22Rv1 (cell line): ENCODE data around the gene MAN1C1.

Source experiments
- H3K27ac ChIP-seq: fragments of 450-650 bp; 2 replicates; pipeline ENCODE4 v1.5.1; 2017
- ZFX ChIP-seq: fragments of 450-650 bp; IDR thresholded peaks from 2 replicates; pipeline ENCODE4 v1.6.1; 2017; ENCODE audit warnings: antibody characterized with exemption, borderline replicate concordance
- TF ChIP-seq, protein P1 (sequence below): fragments of 450-650 bp; IDR thresholded peaks from 2 replicates; pipeline ENCODE4 v1.5.1; 2017; ENCODE audit warnings: mild to moderate bottlenecking

Gene MAN1C1

DNA sequence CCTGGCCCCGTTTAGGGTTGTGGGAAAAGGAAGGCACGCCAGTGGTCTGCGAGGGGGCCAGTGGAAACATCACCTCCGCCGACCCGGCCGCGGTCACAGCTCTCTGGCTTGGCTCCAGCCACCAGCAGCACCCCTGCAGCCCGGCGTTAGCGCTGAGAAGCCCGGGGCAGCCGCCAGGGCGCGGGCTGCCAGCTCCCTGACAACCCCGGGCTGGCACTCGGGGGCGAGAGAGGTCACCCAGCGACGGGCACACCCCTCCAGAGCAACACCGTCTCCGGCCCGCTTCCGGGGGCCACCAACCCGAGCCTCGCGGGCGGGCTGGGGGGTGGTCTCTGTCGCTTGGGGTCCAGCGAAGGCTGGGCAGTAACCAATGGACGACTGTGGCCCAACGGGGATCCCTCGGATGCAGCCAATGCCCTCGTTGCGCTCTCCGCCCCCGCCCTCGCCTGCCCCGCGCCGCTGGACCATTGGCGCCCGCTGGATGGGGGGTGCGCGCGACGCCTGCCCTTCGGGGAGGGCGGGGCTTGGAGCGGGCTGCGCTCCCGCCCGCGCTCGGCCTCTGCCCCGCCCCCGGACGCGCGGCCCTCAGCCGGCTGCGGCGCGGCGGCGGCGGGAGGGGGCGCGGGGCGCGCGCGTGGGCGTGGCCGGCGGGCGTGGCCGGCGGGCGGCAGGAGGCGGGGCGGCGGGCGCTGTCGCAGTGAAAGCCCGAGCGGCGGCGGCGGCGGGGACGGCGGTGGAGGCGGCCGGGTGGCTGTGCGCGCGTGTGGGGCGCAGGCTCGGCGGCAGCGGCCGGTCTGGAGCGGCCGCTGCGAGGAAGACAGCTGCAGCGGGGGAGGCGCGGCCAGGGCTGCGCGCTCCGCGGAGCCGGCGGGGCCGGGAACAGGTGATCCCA lies at the start of gene MAN1C1:
Gene MAN1C1, plus strand, starts transcription at position 697 of the 892 bp plus-strand sequence. CDS start 1,007 bp downstream, outside the sequence.
- no peak within 1 kb of the TSS for H3K27ac ChIP-seq
- TF ChIP-seq, protein P1, sequence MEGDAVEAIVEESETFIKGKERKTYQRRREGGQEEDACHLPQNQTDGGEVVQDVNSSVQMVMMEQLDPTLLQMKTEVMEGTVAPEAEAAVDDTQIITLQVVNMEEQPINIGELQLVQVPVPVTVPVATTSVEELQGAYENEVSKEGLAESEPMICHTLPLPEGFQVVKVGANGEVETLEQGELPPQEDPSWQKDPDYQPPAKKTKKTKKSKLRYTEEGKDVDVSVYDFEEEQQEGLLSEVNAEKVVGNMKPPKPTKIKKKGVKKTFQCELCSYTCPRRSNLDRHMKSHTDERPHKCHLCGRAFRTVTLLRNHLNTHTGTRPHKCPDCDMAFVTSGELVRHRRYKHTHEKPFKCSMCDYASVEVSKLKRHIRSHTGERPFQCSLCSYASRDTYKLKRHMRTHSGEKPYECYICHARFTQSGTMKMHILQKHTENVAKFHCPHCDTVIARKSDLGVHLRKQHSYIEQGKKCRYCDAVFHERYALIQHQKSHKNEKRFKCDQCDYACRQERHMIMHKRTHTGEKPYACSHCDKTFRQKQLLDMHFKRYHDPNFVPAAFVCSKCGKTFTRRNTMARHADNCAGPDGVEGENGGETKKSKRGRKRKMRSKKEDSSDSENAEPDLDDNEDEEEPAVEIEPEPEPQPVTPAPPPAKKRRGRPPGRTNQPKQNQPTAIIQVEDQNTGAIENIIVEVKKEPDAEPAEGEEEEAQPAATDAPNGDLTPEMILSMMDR = peak; percentile 12; the same call in 1 of the 2 replicates
- no peak for TF ChIP-seq ZFX

DNA sequence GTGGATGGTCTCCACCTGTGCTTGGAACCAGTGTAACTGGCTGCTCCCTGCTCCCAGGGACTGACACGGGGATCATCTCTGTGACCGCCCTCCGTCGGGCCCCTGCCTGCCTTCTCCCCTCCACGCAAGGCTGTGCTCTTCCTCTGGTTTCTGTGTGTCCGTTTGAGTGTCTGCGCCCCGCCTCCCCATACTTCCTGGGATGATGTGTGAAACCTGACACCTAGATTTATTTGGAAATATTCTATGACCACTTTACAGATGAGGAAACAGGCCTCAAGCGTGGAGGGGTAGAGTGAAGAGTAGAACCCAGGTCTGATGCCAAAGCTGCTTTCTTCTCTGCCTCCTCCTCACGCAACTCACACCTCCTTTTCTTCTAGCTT lies 48.9 kb upstream of the MAN1C1 start:
- peak overlapping the region; percentile 80 for H3K27ac ChIP-seq
- TF ChIP-seq, protein P1 = no peak
- no peak for TF ChIP-seq ZFX

- TF ChIP-seq ZFX = no peak
- TF ChIP-seq, protein P1 = peak; percentile 45
- peak overlapping the region; percentile 80 for H3K27ac ChIP-seq
Measured at GRCh38 chr1:25568090-25568833, 48.3 kb upstream of the MAN1C1 start.

DNA sequence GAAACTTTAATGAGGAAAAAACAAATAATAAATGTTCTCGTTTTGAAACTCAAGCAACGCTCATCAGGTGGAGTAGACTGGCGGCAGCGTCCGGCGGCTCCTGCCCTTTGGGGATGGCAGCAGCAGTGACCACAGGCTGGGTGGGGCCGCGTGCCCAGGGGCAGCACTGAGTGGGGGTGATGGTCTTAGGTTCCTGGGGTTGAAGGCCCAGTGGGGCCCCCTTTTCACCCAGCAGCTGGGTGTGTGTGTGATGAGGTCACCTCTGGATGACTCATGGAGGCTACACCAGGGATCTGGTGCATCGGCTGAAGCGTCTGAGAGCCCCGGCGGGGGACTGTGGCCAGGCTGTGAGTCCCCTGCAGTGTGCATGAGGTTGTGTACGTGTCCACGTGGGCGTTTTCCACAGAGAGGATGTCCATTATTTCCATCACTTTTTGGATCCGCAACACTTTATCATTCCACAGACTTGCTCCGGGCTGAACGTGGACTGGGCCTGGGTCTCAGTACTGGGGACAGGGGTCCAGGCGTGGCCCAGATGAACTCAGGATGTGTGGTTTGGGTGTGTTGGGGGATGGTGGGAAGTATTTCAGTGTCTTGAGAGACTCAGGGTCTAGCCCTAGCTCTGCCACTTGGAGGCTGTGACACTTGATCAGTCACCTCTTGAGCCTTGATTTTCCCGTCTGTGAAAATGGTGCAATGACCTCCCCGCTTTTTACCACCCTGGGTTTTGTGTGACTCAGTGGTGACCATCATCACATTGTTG lies 47.6 kb upstream of the MAN1C1 start:
- TF ChIP-seq, protein P1 = no peak
- TF ChIP-seq ZFX = no peak
- peak overlapping the region; percentile 80 for H3K27ac ChIP-seq

- TF ChIP-seq, protein P1 = no peak
Measured at GRCh38 chr1:25569597-25570396, 46.8 kb upstream of the MAN1C1 start.

DNA sequence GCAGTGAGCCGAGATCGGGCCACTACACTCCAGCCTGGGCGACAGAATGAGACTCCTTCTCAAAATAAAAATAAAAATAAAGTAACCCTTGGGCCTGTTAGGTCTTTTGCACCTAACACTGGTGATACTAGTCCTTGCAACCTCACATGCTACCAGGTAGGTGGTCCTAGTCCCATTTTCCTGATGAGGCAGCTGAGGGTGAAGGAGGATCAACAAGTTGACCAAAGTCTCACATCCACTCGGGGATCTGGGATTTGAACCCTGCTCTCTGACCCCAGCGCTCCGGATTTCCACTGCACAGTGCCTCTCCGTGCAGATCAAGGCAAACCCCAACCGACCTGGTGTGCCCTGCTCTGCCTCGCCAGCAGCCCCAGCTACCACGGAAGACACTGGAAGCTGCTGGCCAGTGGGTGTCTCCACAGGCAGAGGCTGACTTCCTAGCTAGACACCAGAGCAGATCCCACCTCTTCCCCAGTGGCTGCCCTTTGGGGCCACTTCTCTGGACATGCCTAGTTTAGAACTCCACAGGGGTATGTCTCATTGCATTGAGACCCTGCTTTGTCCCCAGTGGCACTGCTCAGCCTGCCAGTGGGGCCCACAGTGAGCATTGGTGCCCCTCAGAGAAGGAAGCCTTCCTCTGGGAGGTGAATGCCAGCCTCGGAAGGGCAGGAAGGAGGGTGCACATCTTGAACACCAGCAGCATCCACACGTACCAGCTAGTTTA lies 45.6 kb upstream of the MAN1C1 start:
- TF ChIP-seq ZFX = no peak
- TF ChIP-seq, protein P1 = no peak
- H3K27ac ChIP-seq = no peak overlapping the region

More at GRCh38 chr1:25569597-25570396, 46.8 kb upstream of the MAN1C1 start:
- peak overlapping the region; percentile 80 for H3K27ac ChIP-seq
